SK-N-DZ (cell line): Measurements from ENCODE around the gene TEX261.

Source experiments
- DNase-seq: peaks from one replicate; pipeline ENCODE4 v3.0.0-alpha.2; 2015; ENCODE audit warnings: low spot score

The TEX261 gene

DNA sequence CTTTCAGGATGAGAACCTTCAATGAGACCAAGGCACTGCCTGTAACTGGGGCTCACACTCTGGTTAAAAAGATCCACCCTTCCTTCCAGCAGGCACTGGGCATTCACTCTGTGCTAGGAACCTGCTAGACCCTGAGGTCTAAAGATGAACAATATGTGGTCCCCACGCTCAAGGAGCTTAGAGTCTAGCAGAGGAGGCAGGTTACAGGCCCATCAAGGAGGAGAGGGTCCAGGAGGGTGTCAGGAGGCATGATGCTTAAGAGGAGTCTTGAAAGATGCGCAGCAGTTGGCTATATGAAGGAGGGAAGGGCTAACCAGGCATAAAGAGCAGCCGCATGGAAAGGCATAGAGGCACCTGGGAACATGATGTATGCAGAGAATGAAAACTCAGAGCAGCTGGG, 11.7 kb downstream of the TEX261 start:
- DNase-seq, result no peak

DNA sequence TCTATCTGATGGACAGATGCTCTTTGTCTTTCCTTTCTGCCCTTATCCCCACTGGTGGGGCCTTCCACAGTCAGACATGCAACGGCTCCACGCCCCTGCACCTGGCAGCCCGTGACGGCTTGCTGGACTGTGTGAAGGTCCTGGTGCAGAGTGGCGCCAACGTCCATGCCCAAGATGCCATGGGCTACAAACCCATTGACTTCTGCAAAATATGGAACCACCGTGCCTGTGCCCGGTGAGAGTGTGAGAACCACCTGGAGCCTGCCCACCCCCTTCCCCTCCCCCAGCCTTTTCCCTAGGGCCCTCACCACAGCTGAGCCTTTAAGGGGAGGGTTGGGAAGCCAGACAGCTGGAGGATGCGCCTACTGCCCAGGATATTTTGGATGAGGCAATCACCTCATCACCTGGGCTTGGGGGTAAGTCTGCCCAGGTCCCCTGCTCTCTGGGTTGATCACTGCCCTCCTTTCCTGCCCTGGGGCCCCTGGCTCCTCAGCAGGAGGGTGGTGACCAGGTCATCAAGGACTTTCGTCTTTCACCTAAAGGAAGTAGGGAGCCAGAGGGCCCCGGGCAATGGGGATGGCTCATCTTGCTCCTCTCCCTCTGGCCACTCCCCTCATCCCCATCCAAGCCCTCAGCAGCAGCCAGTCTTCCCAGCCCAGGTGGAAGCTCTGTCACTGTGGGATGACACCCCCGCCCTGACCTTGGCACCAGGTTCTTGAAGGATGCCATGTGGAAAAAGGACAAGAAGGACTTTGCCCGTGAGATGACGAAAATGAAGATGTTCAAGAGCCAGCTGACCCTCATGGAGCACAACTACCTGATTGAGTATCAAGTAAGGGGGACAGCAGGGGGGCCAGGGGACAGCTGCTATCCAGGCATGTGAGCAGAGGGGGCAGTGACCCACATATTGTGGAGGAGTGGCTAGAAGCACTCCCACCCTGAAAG, 12.5 kb downstream of the TEX261 start:
- DNase-seq, result no peak

DNA sequence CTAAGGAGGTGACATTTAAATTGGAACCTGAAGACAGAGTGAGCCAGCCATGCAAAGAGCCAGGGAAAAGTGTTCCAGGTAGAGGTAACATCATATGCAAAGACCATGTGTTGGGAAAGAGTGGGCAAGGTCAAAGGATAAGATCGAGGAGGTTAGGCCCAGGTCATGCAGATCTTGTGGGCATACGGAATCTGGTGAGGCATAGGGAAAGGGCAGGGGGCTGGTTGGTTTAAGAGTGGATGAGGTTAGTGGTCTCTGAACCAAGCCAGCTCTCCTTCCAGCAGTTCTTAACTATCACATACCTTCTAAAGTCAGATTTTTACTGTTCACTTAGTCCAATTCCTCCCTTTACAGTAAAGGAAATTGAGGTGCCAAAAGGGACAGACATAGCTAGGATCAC, 13.3 kb downstream of the TEX261 start:
- DNase-seq, result no peak

DNA sequence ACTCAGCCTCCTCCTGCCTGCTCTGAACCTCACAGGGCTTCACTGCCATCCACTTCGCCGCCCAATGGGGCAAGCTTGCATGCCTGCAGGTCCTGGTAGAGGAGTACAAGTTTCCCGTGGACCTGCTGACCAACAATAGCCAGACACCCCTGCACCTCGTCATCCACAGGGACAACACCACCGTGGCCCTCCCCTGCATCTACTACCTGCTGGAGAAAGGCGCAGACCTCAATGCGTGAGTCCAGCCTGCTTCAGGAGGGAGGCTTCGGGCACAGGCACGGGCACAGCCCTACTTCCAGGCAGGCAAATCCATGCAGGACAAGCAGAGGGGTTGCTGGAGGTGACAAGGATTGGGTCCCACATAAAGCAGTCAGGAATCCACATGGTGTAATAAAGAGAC, 15.0 kb downstream of the TEX261 start:
- no peak for DNase-seq

DNA sequence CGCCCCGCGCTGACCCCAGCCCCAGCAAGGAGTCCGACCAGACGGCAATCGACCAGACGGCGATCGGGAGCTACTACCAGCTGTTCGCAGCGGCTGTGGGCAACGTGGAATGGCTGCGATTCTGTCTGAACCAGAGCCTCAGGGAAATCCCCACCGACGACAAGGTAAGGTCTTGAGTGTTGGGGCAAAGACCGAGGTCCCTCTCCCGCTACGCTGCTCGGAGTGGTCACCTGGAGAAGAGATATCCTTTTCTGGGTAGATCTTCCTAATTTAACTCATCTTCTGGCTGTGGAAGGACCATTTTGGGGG, 15.5 kb downstream of the TEX261 start:
- DNase-seq, result no peak

DNA sequence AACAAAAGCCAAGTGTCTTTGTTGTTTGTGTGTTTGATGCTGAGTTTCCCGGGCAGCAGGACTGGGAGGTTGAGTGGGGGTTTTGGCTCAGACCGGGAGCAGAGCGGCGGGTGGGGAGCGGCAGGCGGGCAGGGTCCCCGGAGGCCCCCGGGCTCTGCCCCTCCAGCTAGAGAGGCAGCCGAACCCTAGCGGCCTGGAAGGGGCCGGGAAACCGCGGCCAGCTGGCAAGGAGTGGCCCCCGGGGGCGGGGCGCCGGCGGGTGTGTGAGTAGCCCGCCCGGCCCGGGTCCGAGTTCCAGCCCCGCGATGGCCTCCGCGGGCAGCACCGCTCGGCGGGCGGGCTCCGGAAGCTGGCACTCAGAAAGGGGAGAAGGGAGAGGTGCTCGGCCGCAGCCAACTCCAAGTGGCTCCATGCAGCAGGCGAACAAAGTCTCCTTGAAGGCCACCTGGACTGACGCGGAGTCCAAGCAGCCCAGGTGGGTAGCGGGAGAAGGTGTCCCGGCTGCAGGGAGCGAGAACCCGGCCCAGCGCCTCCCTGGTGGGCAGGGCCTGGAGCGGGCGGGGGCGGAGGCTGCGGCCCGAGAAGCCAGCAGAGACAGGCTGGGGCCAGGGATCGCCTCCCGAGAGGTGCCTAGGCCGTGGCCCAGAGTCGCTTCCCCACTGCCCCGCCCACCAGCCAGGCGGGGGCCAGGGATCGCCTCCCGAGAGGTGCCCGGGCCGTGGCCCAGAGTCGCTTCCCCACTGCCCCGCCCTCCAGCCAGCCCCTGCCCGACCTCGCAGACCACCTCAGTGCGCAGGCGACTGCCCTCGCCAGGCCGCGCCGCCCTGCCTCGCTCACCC, 16.1 kb downstream of the TEX261 start, which contains the start of gene ANKRD53:
Gene ANKRD53, plus strand, starts transcription at position 290 of the 839 bp plus-strand sequence. Its CDS starts 16 bp downstream, at position 306.
- no peak for DNase-seq

DNA sequence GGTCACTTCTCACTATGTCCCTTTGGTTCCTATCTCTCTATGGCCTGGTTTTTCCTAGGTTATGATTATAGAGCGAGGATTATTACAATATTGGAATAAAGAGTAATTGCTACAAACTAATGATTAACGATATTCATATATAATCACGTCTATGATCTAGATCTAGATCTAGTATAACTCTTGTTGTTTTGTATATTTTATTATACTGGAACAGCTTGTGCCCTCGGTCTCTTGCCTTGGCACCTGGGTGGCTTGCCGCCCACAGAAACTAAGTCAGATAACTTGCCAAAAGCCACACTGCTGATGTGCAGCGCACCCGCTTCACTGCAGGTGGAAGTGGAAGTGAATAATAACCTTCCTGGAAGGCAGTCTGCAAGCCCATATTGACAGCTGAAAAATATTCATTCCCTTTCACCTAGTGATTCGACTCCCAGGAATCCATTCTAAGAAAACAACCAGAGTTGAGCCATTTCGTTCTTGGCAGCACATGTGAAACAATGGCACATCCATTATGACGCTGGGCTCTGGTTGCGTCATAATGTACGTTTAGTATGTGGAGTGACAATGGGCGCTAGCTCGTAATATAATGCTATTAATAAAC, 17.0 kb downstream of the TEX261 start:
- DNase-seq, result no peak

DNA sequence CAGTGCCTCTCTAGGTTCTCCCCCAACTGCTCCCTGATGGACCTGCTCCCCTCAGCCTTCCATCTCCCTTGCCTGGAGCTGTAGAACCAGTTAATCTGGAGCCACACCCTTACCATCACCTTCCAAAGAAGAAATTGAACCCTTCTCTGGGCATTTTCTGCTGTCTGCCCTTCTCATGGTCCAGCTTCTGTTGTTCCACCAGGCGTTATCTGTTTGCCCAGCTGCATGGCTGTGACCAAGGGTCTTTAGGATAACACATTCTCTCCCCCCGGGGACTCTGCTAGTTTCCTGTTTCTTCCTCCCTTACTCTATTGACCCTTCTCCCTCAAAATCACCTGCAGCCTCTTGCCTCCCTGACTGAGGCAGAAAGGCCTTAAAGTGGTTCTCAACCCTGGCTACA, 19.4 kb downstream of the TEX261 start:
- DNase-seq, result no peak

DNA sequence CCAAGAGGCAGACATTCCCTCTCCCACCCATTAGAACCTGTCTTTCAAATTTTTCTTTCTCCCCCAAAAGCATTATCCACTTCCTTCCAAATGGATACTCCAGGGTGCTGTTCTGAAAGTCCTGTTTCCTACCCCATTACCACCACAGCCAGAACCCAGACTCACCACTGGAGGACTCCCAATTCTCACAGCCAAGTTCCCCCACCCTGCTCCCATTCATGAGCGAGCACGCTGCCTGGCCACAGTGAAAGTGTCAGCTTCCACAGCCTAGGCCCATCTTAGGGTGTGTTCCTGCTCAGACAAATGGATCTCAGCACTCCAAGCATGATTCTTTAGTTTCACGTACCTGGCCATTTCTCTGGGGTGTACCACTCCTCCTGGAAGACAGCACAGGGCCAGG, 20.1 kb downstream of the TEX261 start:
- no peak for DNase-seq

DNA sequence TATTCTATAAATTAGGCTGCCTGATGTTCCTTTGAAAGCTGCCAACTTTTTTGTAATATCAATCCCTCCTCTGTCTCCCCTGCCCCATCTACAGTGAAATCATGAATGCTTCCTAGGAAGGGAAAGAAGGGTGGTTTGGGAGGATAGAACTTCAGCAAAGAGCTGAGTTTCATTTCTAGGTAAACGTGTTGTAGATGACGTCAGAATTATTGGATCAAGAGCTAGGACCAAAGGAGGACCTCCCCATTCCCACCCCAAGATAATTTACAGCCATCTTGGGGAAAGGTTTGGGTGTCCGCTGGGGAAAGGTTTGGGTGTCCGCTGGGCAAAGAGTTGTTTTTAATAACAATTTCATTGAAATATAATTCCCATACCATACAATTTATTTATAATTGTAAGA, 27.5 kb downstream of the TEX261 start:
- DNase-seq, result no peak

DNA sequence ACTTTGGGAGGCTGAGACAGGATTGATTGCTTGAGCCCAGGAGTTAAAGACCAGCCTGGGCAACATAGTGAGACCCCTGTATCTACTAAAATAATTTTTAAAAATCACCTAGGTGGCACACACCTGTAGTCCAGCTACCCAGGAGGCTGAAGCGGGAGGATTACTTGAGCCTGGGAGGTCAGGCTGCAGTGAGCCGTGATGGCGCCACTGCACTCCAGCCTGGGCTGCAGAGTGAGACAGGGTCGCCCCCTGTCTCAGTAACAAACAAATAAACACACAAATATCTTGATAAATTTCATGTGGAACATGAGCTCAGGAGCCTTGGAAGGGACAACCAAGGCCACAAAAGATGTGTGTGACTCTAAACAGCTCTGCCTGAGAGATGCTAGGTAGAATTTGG, 28.0 kb downstream of the TEX261 start:
- DNase-seq, result no peak

DNA sequence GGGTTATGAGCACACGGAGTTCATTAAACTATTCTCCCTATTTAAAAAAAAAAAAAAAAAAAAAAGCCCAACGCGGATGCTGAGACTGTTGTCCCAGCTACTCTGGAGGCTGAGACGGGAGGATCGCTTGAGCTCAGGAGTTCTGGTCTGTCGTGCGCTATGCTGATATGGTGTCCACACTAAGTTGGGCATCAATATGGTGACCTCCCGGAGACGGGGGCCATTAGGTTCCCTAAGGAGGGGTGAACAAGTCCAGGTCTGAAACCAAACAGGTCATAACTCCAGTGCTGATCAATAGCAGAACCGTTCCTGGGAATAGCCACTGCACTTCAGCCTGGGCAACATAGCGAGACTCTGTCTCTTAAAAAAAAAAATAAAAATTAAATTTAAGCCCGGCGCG, 29.2 kb downstream of the TEX261 start:
- no peak for DNase-seq

DNA sequence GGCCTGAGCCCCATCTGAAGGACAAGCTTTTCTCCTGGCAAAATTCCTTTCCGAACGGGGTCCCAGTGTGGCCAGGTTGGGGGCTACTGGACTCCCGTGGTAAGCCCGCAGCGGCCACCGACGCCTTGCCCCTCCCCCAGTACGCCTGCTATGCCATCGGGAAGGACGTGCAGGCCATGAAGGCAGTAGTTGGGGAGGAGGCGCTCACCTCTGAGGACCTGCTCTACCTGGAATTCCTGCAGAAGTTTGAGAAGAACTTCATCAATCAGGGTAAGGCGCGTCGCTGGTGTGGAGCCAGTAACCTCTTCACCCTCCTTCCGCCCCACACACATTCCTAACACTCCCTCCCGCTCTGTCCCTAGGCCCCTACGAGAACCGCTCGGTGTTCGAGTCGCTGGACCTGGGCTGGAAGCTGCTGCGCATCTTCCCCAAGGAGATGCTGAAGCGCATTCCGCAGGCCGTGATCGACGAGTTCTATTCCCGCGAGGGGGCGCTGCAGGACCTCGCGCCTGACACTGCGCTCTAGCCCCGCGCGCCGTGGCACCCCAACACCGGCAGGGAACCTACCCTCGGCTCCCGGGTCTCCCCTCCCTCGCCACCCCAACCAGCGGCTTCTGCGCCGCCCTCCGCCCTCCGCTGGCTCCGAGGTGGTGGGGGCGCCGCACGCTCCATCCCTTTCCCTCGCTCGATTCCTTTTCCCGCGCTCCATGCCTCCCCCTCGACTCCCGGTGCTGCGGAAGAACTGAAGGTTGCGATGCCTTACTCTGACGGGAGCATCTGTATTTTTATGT, 29.9 kb downstream of the TEX261 start:
- DNase-seq, result no peak

DNA sequence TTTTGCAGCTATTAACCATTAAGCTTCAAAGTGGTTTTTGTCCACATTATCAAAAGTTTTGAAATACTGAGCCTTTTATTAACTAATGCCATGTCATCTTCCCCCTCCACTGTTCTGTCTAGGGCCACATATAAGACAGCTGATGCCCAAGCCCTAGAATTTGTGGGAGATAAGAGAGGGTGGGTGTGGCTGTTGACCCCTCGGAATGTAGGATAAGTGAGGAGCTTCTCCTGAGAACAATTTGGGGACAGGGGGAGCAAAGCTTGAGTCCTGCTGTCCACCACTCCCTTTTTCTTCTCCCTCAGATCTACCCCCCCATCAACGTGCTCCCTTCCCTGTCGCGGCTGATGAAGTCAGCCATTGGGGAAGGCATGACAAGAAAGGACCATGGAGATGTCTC, 30.5 kb downstream of the TEX261 start:
- DNase-seq, result no peak

DNA sequence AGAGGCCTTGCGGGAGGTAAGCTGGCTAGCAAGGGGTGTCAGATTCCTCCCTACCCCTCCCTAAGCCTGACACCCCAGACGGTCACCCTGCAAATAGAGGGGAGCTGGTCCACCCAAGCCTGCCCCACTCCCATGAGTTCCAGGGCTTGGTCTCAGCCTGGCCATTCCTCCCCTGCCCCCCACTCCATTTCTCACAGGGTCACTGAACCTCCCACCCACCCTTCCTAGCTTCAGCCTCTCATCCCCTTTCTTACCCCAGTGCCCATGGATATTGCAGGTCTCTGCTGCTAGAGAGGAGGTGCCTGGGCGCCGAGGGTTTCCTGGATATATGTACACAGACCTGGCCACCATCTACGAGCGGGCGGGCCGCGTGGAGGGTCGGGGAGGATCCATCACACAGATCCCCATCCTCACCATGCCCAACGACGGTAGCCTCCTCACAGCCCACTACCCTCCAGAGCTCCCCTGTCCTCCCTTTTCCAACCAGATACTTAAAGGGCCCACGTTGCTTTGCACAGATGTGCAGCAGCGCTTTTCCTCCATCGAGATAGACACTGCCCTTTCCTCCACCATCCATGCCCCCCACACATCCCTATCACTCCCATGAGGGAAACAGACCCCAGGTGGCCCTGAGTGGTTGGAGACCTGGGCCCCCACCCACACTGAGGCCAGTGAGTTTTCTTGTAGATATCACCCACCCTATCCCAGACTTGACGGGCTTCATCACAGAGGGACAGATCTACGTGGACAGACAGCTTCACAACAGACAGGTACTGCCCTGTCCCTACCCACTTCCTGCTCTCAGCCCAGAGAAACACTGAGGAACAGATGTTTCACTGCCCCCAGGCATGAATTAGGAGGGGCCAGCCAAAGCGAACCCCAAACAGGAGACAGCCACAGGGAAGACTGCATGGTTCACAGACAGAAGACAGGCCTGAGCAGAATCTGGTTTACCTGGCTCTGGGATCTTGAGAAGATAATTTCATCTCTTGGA, 31.5 kb downstream of the TEX261 start:
- DNase-seq, result no peak

DNA sequence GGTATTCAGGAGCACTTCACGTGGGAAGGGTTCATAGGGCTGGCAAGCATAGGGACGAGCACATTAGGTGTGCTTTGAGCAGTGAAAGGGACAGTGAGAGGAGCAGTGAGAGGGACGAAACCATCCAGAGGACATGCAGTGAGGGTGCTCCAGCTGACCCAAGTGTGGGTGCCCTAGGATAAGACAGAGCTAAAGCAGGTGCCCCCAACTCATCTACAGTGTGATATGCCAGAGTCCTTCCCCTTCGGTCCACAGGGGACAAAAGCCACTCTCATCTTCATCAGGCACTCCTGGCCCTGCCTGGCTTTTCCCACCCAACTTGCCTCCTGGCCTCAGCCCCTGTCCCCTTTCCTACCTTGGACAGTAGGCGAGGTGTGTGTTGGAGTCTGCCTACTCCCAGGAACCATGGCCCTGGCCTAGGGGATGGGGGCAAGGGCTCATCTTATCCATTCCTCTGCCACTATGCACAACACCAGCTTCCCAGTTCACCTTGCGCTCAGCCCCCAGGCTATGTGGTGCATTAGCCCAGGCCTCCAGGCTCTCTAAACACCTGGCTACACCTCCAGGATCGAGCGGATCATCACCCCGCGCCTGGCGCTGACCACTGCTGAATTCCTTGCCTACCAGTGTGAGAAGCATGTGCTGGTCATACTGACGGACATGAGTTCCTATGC, 32.3 kb downstream of the TEX261 start:
- no peak for DNase-seq

DNA sequence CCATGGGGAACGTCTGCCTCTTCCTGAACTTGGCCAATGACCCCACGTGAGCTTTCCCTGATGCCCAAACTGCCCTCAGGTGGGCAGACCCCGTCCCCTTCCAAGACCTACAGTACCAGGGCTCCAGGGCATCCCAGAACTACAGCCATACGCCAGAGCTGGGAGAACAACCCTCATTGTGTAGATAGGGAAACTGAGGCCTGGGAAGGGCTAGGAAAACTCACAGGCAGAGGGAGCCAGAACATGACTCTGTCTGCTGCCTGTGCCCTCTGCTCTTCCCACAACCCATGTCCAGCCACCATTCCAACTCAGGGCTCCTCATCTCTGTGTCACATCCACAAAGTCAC, 33.1 kb downstream of the TEX261 start:
- no peak for DNase-seq

DNA sequence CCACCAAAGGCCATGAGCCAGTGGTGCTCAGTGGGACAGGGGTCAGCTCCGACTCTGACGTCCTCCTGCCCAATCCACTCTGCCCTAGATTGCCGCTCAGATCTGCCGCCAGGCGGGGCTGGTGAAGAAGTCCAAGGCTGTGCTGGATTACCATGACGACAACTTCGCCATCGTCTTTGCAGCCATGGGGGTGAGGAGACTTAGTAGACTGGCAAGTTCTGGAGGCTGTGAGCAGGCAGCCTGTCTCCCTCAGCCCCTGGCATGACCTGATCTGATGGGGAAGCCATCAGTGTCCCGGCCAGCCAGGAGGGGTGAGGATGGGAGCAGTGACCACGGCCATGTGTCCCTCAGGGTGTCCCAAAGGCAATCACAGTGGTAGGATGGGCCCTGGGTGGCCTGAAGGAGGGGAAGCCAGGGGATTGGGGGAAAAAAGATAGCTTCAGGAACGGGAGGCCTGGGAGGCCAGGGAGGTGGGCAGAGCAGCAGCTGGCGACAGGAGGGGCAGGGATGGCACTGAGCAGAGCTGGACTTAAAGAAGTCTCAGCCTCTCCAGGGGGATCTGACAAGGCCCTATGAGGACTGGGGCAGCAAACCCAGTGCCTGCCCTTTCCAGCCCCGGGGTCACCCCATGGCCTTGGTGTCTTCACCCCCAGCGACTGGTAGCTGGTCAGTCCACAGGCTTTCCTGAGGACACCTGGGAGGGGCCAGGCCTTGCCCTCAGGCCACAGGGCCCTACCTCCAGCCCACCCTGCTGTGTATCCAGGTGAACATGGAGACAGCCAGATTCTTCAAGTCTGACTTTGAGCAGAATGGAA, 33.6 kb downstream of the TEX261 start:
- no peak for DNase-seq
